LoVo (cell line): Measurements from ENCODE around the gene ENDOV.

Experiments used
- DNase-seq: peaks from one replicate; pipeline ENCODE4 v3.0.0-alpha.2; 2016; ENCODE audit warnings: low spot score

The ENDOV gene

DNA sequence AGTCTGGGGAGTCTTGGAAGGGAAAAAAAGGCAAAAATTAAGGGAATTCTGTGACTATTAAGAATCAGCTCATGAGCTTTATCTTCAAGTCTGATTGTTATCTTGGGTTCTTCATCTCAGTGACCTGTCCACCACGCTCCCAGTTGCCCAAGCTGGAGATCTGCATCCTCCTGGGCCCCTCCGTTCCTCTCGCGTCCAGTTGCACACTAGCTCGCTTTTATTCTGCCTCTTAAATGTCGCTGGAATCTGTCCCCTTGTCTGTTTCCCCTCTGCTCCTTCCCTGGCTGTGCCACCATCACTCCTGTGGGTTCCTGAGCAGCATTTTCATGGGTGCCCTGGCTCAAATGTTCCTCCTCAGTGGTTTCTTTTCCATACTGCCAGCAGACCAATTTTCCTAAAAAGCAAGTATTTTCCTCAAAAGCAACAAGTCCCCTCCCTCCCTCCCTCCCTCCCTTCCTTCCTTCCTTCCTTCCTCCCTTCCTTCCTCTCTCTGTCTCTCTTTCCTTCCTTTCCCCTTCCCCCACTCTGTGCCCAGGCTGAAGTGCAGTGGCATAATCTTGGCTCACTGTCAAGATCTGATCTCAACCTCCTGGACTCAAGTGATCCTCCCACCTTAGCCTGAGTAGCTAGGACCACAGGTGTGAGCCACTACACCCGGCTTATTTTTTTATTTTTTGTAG is 1.4 kb downstream of the ENDOV start:
- no peak for DNase-seq

DNA sequence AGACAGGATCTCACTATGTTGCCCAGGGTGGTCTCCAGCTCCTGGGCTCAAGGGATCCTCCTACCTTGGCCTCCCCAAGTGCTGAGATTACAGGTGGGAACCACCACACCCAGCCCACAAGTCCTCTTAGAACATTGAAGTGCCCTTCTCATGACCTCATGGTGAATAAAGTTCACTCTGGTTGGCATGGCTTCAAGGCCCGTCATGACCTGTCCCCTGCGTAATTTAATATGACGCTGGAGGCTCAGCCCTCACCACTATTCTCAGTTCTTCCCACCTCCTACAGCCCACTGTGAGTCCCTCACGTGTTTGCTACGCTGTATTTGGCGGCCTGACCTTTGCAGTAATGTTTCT is 1.9 kb downstream of the ENDOV start:
- no peak for DNase-seq

DNA sequence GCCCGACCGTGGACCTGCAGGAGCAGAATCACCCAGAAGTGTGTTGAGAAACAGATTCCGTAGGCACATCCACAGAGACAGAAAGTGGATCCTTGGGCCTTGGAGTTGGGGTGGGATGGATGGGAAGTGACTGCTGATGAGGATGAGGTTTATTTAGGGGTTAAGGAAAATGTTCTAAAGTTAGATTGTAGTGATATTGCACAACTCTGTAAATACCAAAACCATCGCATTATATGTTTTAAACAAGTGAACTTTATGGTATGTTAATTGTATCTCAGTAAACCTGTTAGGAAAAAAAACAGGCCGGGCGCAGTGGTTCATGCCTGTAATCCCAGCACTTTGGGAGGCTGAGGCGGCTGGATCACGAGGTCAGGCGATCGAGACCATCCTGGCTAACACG is 3.6 kb downstream of the ENDOV start:
- DNase-seq: no peak

DNA sequence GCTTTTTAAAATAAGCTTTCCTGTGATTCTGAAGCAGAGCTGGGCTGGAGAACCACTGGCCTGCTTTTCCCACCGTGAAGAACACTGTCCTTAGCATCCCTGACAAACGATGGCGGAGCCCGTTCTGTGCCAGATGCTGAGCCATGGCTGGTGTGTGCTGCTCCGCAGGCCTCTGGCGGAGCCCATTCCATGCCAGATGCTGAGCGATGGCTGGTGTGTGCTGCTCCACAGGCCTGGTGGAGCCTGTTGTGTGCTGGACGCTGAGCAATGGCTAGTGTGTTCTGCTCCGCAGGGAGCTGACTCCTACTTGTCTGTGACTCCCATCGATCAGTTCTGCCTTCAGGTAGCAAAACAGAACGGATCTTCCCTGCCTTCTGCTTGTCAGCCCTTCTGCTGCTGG is 4.3 kb downstream of the ENDOV start:
- DNase-seq: no peak

DNA sequence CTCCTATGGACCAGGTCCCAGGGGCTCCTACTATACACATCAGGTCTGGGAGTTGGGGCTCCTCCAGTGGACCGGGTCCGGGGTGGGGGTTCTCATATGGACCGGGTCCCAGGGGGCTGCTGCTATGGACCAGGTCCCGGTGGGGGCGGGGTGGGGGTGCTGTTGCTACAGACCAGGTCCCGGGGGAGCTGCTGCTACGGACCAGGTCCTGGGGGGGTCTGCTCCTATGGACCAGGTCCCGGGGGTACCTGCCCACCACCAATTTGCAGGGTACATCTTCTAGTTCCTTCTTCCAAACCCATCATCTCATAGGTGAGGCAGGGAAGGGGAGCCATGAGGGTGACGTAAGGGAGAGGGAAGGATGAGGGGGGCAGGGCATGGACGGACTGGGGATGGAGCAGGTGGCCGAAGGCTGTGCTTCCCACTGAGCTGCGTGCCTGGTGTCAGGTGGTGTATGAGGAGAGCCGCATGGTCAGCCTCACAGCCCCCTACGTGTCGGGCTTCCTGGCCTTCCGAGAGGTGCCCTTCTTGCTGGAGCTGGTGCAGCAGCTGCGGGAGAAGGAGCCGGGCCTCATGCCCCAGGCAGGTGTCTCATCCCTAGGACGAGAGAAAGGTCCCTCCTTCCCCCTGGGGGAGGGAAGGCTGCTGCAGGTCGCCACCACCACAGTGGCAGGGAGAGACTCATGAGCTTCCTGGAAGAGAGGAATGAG is 6.6 kb downstream of the ENDOV start:
- DNase-seq: no peak

DNA sequence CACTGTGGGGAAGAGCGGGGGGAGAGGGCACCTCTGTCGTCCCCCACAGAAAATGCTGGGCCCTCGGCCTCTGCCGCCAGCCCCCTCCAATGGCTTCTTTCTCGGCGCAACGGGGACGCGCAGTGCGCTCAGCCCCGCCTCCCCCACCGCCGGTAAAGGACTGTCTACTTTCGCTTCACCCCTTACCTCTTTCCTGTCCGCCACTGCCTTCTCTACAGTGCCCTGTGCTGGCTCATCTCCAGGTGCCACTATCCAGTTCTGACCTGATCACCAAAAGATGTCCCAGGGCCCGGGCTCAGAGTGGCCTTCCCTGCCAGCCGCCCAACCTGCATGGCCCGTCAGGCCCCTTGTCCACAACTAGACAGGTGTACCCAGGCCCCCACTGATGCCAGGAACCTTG is 7.3 kb downstream of the ENDOV start:
- no peak for DNase-seq

DNA sequence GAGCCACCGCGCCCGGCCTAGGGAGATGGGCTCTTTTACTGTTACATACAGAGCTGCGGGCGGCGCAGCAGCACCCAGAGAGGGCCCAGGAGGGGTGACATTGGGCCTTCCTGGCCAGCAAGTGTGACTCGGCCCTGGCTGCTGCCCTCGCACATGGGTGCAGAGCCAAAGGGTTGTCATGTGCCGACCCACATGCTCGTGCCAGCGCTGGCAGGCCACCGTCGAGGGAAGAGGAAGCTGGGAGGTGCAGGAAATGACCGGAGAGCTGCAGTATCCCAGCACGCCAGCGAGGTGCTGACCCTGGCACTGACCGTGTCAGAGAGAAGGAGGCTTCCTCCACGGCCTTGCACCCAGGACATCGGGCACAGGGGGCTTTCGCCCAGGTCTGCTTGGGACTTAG is 8.0 kb downstream of the ENDOV start:
- no peak for DNase-seq

DNA sequence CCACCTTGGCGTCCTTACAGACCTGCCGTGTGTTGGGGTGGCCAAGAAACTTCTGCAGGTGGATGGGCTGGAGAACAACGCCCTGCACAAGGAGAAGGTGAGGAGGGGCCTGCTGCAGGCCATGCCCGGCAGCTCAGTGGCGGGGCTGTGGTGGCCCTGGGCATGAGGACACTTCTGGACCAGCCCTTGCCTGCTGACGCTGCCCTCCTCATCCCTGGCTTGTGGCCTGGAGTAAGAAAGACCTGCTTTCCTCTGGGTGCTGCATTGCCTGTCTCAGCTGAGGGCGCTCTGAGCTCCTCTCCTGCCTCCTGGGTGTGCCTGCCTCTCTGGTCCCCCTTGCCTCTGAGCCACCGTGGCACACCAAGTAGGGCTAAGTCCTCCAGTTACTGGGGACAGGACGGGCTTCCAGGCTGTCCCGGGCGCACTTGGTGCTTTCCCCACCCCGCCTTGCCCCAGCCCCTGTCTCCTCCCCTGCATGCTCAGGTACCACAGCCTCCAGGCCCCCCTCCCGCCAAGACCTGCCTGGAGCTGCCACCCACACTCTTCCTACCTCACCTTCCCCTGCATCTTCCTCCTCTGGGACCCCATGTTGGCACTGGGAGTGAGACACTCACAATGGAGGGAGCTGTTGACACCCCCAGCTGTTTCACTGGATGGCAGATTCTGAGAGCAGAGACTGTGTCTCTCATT is 8.7 kb downstream of the ENDOV start:
- no peak for DNase-seq

DNA sequence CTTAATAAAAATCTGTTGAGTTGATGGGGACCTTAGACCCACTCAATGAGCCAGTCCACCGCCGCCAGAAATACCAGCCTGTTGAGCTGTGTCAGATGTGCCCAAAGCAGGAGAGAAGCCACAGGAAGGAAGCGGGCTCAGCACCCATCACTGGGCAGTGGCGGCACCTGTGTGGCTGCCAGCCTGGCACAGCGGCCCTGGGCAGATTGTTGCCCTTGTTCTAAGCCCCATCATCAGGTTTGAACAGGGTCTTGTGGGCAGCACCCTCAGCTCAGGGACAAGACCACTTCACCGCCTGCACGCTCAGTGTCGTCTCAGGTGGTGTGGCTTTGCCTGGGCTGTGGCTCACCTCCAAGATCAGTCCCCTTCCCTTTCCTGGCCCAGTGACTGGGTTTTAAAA is 9.3 kb downstream of the ENDOV start:
- DNase-seq: no peak

DNA sequence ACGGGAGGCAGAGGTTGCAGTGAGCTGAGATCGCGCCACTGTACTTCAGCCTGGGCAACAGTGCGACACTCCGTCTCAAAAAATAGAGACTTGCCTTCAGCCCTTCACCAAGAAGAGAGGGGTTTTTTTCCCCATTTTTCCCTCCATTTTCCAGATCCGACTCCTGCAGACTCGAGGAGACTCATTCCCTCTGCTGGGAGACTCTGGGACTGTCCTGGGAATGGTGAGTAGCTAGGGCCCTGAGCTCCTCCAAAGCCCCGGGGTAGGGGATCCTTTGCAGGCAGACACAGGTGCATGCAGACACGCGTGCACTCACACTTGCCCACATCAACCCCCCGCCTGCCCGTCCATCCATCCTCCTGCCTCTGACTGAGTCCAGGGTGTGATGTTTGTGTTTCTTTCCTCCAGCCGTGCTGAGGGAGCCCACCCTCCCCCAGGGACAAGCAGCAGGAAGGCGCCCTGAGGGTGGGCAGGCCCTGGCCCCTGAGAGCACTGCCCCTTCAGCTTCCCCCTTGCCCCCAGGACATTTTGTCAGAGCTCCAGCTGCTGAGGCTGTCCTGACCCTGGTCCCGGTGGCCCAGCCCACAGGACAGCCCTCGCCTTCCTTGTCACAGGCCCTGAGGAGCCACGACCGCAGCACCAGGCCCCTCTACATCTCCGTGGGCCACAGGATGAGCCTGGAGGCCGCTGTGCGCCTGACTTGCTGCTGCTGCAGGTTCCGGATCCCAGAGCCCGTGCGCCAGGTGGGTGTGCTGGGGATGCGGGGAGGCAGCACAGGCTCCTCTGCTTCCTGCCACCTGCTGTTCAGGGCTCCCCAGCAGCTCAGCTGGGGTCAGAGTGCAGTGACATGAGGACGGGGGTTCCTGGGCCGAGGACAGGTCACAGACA is 10.2 kb downstream of the ENDOV start:
- no peak for DNase-seq

DNA sequence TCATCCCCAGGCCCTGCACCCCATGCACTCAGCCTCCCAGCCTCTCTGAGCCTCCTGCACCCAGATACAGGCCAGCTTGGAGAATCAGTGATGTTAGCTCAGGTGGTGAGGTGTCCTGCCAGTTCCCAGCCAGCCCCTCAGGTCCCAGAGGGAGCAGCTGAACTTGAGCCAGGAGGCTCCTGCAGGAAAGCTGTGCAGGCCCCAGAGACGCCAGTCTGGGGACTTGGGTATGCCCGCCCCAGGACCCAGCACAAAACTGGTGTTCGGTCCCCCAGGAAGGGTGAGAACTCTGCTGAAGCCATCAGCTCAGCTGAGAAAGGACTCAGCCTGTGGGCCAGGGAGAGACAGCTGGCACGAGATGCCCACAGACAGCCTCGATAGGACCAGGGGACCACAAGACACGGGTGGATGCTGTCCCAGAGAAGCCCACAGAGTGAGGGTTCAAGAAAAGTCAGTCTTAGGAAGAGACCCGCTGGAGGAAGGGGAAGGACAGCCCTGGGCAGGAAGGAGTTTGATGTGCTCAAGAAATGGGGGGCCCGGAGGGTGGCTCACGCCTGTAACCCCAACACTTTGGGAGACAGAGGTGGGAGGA is 11.0 kb downstream of the ENDOV start:
- no peak for DNase-seq

DNA sequence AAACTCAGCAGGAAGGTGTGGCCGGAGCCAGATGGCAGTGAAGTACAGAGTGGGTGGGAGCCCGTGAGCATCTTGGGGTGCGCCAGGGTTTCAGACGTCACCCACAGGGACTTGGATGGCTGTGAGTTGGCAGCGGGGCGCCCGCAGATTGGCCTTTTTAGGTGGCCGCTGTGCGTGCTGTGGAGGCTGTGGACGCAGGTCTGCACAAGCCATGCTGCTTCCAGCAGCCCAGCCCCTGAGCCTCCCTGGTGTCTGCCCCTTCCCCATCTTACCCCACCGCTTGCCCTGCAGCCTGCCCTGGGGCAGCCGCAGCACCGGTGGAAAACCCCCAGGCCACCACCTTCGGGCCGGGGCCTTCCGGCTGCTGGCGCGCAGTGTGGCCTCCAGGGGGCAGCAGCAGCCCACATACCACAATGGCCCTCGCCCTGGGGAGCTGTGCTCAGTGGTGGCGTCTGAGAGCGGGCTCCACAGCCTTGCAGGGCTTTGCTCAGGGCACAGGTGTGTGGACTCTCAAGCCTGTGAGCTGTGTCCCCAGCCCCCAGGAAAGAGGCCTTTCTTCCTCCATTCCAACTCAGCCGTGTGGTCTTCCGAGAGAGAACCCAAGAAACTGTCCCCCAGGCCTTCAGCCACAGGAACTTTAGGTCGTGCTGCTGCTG is 11.8 kb downstream of the ENDOV start:
- DNase-seq: peak; percentile 49

DNA sequence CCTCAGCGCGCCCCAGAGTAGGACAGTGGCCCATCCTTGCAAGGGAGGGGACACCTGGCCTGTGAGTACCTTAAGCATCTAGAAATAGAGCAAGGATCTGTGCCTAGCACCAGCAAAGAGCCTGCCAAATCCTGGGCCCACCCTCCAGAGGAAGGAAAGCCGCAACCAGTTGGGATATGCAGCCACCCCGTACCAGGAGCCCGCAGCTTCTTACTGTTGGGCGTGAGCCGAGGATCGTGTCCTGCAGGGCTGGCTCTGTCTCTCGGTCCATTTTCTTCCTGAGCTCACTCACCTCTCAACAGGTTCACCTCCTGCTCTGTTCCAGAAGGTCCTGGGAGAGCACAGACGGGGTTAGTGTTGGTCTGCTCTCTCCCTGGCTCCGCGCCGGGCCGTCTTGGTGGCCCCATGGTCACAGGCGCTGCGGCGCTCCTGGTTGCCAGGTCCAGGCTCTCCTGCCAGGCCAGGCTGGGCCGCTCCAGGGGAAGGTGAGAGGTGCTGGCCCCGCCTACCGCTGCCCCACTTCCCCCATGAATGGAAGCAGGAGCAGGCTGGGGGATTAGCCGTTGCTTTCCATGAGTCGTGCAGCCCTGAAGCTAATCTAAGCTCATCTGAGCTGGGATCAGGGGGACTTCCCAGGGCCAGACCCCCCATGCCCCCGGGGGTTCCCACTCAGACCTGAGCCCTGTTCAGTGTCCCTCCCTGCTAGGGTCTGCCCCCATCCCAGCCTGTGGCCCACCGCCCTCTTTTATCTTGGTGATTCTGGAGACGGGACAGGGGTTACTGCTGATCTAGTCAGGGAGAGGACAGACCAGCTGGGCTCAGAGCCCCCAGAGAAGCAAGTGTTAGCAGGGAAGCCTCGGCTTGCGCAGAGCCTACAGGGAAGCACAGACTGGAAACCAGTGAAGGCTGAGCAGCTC is 12.7 kb downstream of the ENDOV start:
- DNase-seq: no peak

DNA sequence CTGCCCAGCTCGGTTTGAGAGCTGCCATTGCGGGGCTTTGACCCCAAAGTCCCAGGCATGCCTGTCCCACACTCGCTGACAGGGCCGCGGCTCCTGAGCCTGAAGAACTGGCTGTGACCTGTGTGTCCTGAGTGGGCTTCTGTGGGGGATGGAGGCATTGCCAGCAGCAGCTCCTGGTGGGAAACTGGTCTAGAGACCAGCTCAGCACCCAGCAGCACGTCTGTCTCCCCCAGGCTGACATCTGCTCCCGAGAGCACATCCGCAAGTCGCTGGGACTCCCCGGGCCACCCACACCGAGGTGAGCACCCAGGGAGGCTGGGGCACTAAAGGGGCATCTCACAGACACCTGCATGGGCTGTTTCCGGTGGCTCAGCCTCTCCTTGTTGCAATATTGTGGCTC is 13.4 kb downstream of the ENDOV start:
- DNase-seq: no peak

DNA sequence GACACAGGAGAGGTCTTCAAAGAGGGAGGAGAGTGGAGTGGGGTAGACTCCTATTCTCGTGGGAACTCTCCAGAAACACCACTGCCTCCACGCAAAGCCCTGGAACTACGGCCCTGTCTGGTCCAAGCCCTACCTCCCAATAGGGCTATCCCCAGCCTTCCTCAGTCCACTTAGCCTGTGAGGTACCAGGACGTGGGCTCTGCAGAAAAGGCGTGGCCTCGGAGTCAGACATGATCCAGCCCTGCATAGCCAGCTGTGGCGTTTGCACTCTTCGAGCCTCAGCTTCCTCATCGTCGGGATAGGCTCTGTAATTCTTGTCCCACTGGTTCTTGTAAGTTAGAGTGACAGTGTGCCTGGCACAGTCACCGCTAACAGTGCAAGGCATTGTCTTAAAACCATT is 13.8 kb downstream of the ENDOV start:
- no peak for DNase-seq

DNA sequence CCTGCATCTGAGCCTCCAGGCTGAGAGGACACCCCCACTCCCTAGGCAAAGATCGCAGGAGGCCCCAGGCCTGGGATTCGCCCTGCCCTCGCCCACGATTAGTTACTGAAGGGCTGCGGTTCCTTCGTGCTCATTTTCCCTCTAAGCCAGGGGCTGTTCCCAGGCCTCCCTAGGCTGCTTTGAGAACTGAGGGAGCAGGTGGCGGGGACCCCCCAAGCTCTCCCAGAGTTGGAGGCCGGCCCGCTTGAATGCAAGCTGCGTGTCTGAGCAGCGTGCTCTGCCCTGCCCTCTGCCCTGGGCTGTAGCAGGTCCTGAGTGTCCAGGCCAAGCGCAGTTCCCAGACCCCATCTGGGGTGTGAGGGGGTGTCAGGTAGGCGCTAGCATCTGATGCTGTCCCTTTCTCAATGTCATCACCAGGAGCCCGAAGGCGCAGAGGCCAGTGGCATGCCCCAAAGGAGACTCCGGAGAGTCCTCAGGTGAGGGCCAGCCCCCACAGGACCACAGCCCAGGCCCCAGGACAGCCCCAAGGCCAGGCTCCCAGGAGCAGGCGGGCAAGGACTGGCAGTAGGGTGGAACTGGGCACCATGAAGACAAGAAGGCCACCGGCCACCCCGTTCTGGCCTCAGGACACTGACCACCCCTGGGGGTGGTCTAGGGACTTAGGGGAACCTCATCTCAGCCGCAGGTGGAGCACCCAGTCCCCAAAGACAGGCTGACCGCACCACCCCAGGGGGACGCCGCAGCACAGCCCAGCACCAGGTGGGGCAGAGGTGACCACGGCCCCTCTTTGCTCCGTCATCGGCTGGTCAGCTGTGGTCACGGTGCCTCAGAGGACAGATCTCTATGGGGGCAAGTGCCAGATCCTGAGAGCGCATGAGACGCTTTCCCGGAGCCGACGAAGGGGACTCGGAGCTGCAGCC is 14.6 kb downstream of the ENDOV start:
- DNase-seq: no peak

DNA sequence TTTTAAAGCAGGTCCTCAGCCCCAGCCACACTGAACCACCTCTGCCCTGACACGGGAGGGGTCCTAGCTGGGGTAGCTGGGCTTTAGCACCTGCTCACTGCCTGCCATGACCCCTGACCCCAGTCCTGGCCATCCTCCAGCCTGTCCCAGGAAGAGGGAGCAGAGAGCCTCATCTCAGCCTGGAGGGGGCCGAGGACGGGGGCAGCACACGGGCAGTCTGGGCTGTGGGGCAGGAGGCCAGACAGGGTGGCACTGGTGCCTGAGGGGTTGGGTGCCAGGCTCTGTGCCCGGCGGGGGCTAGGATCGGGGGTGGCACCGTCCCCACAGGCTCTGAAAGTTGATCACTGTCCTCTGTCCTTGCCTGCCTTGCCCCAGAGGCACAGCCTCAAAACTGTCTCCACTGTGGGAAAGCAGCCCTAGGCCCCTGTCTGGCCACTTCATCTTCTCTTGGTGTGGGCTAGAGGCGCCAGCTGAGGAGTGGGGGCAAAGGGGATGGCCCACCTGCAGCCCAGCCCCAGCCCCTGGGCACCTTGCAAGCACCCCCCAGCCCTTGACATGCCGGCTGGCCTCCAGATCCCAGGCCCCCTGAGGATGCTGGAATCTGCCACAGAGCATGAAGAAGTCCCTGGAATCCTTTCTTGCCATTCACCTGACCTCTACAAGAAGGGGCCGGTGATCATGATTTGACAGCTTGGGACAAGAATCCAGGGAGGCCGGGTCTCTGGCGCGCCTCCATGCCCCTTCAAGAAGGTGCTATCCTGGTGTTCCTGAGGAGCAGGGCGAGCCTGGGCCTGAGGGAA is 15.7 kb downstream of the ENDOV start:
- no peak for DNase-seq
